ENCODE results near the gene JAZF1.
A peak's percentile ranks its signal among the peaks of the same experiment; 100 is the strongest.

The JAZF1 gene

DNA sequence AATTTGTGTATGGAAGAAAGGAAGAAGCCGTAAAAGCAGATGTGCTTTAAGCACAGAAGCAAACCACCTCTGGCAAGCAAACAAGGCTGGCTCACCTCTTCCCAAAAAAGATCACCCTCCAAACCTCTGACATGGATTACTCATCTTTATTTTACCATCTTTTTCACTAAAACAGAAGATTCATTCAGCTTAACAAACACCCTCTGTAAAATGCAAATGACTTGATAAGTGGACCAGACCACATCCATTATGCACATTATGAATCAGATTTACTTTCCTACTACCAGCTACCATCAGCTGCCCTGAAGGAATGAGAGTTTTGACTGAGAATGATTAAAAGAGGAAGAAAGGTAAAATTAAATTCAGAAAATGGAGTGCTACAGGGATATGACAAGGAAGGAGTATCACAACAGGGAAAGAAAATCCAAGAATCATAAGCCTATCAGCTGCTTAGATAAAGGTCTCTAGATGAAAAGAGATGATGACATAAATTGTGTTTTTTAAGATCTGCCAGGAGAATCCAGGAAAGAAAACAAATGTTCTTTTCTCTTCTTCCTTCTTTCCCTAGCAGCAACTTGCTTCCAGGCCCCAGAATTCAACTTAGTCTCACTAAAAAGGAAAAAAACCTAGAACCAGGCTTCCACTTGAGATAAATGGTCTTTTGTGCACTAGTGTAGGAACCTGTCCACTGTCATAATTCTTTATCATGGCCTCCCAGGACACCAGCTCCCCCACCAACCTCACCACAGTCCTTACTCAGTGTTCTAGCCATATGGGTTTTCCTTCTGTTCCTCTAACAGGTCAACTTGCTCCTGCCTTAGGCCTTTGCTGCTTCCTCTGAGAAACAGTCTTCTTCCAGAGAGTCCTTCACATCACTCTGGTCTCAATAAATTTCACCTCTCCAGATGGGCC lies 47.4 kb downstream of the JAZF1 start:
- DNase-seq: no peak

DNA sequence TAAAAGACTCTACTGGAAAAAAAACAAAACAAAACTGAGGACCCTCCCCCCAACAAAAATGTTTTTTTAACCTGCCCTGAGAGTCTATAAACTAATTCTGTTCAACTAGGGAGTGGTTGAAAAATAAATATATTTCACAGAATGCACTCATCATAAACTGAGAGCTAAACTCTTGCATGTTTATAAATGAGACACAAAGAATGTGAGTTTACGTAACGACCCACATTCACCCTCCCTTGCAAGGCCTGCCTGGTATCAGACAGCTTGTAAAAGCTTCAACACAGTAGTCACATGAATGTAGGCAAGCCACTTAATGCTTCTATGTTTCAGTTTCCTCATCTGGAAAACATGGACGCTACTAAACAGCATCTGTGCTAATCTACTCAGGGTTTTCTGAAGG lies 50.3 kb downstream of the JAZF1 start:
- no peak for DNase-seq

DNA sequence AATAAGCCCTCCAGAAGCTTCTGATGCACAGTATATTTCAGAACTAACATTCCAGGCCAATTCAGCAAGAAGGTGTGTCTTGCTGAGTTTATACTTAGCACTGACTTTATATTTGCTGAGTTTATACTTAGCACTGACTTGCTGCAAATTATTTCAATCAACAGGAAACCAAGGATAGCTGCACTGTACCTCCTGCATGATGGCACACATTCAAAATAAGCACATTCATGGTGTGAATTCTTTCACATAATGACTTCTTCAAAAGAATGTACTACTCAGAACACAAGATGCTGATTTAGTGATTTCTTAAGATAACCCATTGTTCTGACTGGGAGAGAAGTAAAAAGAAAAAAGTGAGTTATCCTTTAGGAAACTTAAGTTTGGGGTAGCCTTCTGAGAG lies 52.0 kb downstream of the JAZF1 start:
- no peak for DNase-seq

DNA sequence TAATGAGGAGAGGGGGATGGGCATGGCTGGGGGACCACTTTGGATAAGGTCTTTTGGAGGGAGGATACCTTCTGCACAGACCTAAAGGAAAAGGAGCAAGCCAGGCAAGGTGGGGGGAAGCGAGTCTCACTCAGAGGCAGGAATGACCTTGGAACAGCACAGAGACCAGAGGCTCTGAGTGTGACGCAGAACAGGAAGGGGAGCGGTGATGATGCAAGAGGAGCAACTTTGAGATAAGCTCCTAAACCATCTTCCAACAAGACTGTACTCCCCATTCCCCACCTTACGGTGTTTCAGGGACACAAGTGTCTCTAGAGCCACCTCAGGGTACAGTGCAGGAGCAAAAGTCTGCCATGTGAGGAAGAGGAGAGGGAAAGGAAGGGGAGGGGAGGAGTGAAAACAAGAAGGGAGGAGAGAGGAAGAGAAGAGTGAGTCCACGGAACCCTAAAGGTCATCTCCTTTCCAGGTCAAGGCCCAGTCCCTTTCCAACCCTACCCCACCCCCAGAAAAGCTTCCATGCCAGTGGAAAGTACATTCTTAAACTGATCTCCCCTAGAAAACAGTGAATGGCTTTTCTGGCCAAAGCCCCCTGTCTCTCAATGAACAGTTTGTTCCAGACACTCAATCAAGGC lies 54.1 kb downstream of the JAZF1 start:
- no peak for DNase-seq

DNA sequence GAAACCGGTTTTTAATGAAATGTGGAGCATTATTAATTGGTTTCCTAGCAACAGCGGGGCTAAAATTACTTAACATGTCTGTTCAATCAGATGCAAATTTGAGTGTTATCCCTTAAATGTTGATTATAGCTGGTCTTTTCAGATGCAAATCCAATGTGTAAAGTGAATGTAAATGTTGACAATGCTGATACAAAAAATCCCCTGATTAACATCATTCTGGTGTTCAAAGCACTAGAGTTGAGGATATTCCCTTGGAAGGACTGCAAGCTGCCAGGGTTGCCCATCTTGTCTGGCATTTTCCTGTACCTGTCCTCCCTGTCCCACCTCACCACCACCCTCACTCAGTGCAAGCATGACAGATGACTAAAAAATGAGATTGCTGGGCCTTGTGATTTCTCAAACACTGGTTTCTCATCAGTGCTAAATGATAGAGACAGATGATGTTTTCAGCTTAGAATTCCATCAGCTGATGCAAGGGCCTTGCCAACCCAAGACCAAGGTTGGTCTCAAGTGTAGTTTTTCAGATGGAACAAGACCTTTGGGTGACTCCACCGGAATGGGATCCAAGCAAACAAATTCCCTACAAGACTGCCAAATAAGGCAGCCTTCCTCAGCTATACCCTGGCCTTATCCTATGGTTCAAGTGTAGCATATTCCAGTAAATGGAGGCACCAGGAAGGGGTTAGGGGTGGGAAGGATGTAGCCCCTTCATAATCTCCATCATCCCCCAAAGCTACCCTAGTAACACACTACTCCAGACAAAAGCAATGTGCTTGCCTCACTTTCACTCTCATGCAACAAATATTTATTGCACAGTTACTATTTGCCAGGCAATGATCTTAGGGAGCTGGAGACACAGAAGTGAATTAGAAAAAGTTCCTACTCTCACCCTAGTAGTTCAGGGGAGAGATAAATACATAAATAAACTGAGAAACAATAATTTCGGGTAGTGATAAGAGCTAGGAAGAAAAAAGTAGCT lies 54.9 kb downstream of the JAZF1 start:
- DNase-seq: no peak

GRCh38 chr7:28124413-28124812 lies 56.2 kb downstream of the JAZF1 start:
- DNase-seq: no peak

- DNase-seq: no peak
Measured at GRCh38 chr7:28123752-28124151, 56.8 kb downstream of the JAZF1 start.

- no peak for DNase-seq
Measured at GRCh38 chr7:28121496-28121895, 59.1 kb downstream of the JAZF1 start.

DNA sequence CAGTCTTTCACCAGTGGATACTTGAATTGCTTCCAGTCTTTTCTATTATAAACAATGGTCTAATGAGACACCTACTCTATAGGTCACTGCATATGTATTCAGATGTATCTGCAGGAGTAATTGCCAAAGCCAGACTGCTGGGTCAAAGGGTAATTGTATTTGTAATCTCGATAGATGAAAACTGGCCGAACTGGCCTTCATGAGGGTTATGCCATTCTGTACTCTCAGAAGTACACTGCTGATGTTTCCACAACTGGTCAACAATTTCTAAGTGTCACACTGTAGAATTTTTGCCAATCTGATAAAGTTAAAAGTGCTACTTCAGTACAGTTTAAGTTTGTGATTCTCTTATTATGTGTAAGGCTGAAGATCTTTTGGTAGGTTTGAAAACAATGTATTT lies 64.6 kb downstream of the JAZF1 start:
- no peak for DNase-seq

DNA sequence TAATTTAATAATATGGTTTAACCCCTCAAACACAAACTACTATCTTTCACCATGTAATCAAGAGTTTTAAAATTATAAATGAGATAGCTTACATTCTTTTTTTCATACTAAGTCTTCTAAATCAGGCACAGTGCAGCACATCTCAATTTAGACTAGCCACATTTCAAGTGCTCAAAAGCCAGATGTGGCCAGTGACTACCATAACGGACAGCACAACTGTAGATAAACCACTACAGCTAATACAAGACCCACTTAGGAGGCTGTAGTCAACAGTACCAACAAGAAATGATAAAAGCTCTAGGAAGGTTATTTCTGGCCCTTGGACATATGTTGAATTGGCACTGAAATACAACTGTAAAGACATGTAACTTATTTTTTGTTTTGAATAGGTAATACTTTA lies 65.3 kb downstream of the JAZF1 start:
- DNase-seq: no peak

DNA sequence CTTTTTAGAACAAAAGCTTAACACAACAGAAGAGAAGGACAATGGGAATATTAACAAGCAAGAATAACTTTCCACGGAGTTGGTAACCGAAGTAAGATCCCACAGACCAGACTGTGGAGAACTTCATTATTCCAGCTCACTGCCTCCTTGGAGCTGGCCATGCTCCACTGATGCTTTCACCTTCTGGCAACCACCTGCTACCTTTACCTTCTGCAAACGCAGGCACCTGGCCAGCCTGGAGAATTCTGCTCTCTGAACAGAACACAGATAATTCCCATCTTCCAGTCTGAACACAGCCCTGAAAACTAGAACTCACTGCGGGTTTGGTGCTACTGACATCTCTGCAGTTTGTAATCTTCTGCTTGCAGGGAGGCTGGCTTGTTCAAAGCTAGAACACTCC lies 66.5 kb downstream of the JAZF1 start:
- DNase-seq: no peak

GRCh38 chr7:28112883-28113540 lies 67.6 kb downstream of the JAZF1 start:
- DNase-seq: no peak

GRCh38 chr7:28112467-28112866 lies 68.1 kb downstream of the JAZF1 start:
- no peak for DNase-seq

- DNase-seq: no peak
Measured at GRCh38 chr7:28112012-28112411, 68.6 kb downstream of the JAZF1 start.

DNA sequence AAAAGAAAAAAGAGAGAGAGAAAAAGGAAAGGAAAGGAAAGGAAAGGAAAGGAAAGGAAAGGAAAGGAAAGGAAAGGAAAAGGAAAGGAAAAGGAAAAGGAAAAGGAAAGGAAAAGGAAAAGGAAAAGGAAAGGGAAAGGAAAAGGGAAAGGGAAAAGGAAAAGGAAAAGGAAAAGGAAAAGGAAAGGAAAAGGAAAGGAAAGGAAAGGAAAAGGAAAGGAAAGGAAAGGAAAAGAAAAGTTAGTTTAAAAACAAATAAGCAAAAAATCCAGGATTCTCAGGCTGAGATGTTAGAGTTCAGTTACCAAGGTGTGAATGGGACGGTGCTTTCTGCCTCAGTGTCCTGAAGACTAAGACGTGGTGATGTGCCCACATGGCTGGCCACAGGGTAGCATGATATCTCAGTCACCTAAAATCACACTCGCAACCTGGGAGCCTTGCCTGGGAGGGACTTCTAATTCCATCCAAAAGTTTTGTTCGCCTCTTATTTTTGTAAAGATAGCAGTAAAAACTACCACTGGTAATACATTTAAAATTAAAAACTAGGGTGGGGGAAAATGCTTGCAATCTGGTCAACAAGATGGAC lies 70.1 kb downstream of the JAZF1 start:
- no peak for DNase-seq

DNA sequence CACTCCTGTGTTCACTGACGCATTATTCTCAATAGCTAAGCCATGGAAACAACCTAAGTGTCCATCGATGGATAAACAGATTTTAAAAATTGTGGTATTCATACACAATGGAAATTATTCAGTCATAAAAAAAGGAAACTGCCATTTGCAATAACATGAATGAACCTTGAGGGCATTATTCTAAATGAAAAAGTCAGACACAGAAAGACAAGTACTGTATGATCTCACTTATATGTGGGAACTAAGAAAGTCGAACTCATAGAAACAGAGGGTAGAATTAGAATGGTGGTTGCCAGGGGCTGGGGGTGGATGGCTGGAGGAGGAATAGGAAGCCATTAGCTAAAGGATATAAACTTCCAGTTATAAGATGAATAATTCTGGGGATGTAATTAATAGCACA lies 71.8 kb downstream of the JAZF1 start:
- no peak for DNase-seq

DNA sequence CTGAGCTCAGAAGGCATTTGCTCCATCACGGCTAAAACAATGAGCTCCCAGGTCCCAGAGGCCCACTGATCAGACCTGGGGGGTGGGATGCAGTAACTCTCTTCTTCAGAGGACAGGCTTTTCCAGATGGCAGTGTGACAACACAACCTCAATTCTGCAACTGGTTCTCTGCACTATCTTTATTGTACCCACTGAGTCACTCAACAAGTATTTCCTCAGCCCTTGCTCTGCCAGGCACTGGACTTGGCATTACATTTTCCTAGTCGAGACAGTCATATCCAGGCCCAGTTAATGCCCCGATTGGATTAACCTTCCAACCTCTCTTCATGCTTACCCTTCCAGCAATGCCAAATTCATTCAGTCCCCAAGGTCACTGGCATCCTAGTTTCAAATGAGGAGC lies 72.6 kb downstream of the JAZF1 start:
- DNase-seq: no peak

- peak; percentile 92 for DNase-seq
Measured at GRCh38 chr7:28106321-28106829, 74.2 kb downstream of the JAZF1 start.

GRCh38 chr7:28105234-28105633 lies 75.4 kb downstream of the JAZF1 start:
- DNase-seq: no peak

DNA sequence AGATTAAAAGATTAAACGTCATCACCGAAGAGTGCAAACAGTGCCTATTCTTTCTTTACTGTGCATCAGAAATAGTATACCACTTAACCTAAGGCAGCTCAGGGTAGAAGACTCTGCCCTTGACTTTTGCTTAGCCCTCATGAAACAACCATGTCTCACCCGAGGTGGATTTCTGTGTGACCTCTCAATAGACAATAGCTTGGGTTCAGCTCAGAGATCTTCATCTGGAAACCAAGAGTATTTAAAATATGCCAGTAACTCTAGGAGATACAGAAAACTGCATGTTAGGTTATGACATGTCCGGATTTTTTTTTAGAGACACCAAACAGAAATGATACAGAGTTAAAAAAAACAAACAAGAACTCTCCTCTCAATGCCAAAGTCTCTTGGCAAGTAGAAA lies 75.8 kb downstream of the JAZF1 start:
- no peak for DNase-seq

- DNase-seq: no peak
Measured at GRCh38 chr7:28104041-28104541, 76.5 kb downstream of the JAZF1 start.

- DNase-seq: no peak
Measured at GRCh38 chr7:28102797-28103196, 77.8 kb downstream of the JAZF1 start.

Data from NCI-H1105 (cell line).